ENCODE data around the gene TBC1D23. TPM values are rescaled to one million over a fixed set of nuclear protein-coding genes. Genes with fewer than 3 reads are reported as not detected.
"Not testable (repeated sequence)": the region's sequence is repeated elsewhere in the genome, so short reads cannot be mapped to it uniquely, and the experiment has no call there.

The TBC1D23 gene
- 10 to 100 TPM; 30.7 to 45.0 (median 38.4) TPM for polyA plus RNA-seq (ENCODE audit: insufficient read depth in 1 of 5, insufficient read length in 5 of 5, low replicate concordance in 1 of 5)
- long read RNA-seq, donor 1, partial matches to known transcripts = 13 of 19 reads
- long read RNA-seq, donor 1, other reads (novel, unspliced or antisense) = 0 of 19 reads
- long read RNA-seq, donor 2, partial matches to known transcripts = 6 of 9 reads
- long read RNA-seq, donor 2, other reads (novel, unspliced or antisense) = 0 of 9 reads
- long read RNA-seq, donor 3, partial matches to known transcripts = 0 of 6 reads
- long read RNA-seq, donor 3, other reads (novel, unspliced or antisense) = 0 of 6 reads
- long read RNA-seq, donor 4, partial matches to known transcripts = 0 of 3 reads
- long read RNA-seq, donor 4, other reads (novel, unspliced or antisense) = 0 of 3 reads
- long read RNA-seq, donor 5, partial matches to known transcripts = 0 of 6 reads
- long read RNA-seq, donor 5, other reads (novel, unspliced or antisense) = 0 of 6 reads
- long read RNA-seq, donor 6, partial matches to known transcripts = 26 of 40 reads
- long read RNA-seq, donor 6, other reads (novel, unspliced or antisense) = 9 of 40 reads
- long read RNA-seq, donor 7, partial matches to known transcripts = 0 of 6 reads
- long read RNA-seq, donor 7, other reads (novel, unspliced or antisense) = 0 of 6 reads
- long read RNA-seq, donor 8, partial matches to known transcripts = 5 of 7 reads
- long read RNA-seq, donor 8, other reads (novel, unspliced or antisense) = 0 of 7 reads

DNA sequence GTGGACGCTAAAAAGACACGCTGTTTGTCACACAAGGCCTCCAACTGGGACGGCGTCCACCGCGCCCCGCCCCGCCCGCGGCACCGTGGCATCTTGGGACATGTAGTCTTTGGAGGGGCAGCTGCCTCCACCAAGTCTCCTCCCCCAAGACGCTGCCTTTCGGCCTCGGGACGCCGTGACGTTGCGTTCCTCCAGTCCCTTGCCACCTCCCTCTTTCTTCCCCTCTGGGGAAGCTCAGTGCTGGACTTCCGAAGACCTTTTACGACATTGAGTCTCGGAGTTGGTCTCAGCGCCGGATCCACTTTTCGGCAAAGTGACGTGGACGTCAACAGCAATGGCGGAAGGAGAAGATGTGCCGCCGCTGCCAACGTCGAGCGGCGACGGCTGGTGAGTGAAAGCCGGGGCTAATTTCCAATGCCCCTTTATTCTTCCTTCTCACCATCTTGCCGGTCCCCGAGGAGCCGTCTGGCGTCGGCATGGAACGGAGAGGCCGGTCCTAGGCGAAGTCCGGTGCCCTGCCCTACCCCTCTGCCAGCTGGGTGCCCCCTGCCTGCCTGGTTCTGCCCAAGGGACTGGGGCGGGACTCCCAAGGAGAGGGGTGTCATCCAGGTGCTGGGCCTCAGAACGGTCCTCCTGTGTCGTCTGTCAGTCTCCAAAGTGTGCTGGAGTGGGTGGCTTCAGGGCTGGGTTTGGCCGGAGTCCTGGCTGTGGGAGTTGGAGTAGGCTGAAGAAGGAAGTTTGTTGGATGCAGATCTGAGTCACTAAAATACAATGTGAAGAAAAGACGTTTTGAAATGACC lies at the start of gene TBC1D23:
Gene TBC1D23 (plus strand): TSS at position 308 of the 800 bp plus-strand sequence. CDS start 27 bp downstream, at position 335.
- peak; percentile 98 for DNase-seq

DNA sequence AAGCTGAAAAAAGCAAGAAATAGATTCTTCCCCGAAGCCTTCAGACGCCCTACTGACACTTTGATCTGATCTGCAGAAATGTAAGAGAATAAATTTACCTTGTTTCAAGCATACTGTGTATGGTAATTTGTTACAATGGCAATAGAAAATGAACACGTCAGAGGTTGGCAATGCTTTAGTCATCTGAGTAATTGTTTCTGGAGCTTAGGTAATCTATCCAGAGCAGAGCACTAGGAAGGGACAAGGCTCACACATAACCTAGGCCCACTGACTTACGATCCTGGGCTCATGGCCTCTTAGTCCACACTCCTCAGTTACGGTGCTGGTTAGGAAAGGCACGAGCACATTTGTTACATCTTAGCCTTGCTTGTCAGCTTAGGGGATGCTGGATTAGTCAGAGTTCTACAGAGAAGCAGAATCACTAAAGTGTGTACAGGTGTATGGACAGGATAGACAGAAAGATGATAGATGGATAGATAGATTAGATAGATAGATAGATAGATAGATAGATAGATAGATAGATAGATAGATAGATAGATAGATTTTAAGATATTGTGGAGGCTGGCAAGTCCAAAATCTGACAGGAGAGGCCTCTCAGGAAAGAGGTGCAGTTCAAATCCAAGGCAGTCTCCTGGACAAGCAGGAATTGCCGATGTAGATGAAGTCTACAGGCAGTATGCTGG lies 46.8 kb upstream of the TBC1D23 start:
- DNase-seq = no peak

GRCh38 chr3:100214574-100214964 lies 46.2 kb upstream of the TBC1D23 start:
- no peak for DNase-seq

DNA sequence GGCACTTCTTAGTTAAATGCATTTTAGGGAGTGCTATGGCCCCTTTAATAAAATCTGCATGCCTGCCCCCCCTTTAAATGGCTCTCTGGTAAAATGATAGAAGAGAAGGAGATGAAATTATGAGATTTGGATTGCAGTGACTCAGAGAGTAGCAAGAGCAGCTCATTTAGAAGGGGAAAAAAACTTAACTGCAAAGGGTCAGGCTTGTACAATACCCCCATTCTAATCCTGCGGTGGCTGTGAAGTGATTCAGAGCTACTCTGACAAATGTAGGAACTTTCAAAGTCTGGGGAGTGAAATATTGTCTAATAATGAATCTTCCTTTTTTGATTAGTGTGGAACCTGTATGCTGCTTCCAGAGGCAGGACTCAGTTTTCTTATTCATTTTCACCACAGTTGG lies 44.1 kb upstream of the TBC1D23 start:
- DNase-seq = no peak

DNA sequence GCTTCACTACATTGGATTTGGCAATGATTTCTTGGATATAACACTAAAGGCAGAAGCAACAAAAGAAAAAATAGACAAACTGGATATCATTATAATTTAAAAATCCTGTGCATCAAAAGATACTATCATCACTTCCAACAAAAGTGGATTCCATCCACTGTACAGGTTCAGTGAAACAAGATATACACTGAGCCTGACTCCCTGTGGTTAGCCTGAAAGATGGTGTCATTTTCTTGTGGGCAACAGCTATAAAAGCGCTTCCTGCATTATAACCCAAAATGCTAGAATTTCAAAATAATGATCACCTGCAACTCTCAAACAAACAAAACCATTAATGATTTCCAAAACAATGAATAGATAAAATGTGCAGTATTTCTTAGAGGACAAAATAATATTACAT lies 39.6 kb upstream of the TBC1D23 start:
- DNase-seq = no peak

GRCh38 chr3:100225193-100225592 lies 35.6 kb upstream of the TBC1D23 start:
- no peak for DNase-seq

DNA sequence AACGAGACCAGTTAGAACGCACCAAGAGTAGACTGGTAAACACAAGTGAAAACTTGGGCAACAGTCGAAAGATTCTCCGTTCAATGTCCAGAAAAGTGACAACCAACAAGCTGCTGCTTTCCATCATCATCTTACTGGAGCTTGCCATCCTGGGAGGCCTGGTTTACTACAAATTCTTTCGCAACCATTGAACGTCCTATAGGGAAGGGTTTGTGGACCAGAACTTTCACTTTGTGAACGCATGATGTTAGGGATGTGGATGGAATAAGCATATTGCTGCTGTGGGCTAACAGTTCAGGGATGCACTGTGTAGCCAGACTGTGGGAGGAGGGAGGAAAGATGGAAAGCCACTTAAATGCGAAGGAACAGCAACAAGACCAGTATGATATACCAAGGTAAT lies 34.9 kb upstream of the TBC1D23 start:
- DNase-seq = no peak

- DNase-seq = no peak
Measured at GRCh38 chr3:100226712-100227429, 33.9 kb upstream of the TBC1D23 start.

GRCh38 chr3:100227511-100227921 lies 33.3 kb upstream of the TBC1D23 start:
- no peak for DNase-seq

GRCh38 chr3:100228247-100228646 lies 32.5 kb upstream of the TBC1D23 start:
- DNase-seq = no peak

GRCh38 chr3:100229188-100229587 lies 31.6 kb upstream of the TBC1D23 start:
- DNase-seq = not testable (repeated sequence)

DNA sequence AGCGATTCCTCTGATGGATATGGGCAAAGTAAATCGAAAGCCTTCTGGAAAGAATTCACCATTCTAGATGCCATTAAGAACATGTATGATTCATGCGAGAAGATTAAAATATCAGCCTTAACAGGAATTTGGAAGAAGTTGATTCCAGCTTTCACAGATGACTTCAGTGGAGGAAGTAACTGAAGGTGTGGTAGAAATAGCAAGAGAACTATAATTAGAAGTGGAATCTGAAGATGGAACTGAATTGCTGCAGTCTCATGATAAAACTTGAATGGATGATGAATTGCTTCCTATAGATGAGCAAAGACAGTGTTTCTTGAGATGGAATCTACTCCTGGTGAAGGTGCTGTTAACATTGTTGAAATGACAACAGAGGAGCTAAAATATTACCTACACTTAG lies 30.1 kb upstream of the TBC1D23 start:
- no peak for DNase-seq

DNA sequence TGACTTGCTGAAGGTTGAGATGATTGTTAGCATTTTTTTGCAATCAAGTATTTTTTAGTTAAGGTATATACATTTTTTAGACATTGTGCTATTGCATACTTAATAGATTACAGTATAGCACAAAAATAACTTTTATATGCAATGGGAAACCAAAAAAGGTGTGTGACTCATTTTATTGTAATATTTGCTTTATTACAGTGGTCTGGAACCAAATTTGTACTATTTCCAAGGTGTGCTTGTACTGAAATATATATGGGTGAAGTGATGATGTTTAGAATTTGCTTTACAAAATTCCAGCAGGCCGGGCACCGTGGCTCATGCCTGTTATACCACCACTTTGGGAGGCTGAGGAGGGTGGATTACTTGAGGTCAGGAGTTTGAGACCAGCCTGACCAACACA lies 29.1 kb upstream of the TBC1D23 start:
- no peak for DNase-seq

GRCh38 chr3:100234364-100234763 lies 26.4 kb upstream of the TBC1D23 start:
- DNase-seq = no peak

DNA sequence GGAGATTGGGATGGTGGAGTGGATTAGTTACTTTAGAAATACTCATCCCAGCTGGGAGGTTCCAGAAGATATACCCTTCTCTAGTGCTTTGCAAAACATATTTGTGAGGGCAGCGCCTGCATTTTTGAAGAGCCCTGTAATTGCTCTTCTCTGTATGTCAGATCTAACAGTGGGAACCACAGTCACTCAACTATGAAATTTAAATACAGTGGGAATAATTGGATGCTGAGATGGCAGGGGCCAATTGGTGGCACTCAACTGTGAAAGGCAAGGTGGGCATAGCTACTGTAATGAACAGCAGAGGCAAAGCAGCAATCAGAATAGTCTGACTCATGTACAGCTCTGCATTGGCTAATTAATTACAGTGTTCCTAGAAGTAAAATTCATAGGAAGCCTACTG lies 22.2 kb upstream of the TBC1D23 start:
- DNase-seq = no peak

DNA sequence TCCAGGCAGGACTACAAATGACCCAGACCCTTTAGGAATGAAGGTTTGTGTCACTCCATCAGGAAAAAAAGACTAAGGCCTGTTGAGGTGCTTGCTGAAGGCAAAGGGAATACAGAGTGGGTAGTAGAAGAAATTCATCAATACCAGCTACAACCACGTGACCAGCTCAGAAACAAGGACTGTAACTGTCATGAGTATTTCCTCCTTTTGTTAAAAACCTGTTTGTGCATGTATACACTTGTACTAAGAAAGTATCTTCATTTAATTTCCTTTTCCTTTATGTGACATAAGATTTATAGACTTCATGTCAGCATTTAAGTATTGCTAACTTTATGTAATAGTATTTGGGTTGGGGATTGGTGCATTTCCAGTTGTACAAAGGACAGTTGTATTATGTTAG lies 18.3 kb upstream of the TBC1D23 start:
- not testable (repeated sequence) for DNase-seq

GRCh38 chr3:100244264-100244663 lies 16.5 kb upstream of the TBC1D23 start:
- DNase-seq = no peak

DNA sequence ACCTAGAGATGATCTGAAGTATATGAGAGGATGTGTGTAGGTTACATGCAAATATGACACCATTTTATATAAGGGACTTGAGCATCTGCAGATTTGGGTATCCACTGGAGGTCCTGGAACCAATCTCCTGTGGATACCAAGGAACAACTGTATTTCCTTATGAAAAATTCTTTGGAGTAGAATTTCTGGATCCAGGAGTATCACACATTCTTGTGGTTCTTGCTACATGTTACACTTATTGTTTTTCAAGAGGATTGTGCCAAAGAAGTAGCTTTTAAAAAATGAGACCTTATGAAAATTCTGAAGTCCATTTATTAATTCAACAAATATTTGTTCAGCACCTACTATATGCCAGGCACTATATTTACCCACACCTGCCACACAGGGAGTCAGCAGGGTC lies 15.7 kb upstream of the TBC1D23 start:
- DNase-seq = no peak

DNA sequence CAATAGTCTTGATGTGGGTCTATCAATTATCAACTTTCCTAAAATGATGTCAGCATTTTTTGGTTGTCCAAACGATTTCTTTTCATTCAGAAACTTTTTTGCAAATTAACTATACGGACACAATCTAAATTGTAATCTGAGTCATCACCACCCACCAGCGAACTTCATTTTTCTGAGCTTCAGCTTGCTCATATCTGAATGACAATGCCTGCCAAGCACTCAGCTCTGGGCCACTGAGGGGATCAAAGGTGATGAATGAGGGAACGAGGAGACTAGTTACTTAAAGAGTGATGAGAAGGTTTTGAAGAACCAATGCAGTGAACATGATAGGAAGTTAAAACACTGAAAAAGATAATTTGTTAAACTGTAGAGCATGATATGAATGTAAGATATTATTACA lies 14.9 kb upstream of the TBC1D23 start:
- DNase-seq = no peak

DNA sequence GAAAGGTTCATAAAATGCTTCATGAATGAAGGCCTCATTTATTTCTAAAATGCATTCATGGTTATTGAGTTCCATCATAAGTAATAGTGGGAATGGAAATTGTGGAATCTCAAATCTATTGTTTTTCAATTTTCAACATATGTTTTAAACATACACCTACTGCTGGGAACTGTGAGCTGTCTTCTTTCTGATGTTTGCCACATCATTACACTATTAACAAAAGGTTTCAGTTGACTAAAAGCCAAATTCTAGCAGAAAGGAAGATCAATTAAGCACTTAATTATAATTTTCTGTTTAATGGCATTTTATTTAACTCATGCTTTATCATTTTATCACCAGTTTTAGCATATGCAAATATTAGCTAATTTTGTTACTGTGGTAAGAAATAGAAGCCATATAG lies 13.8 kb upstream of the TBC1D23 start:
- DNase-seq = no peak

GRCh38 chr3:100252001-100252400 lies 8.8 kb upstream of the TBC1D23 start:
- DNase-seq = no peak

Data from right lung (tissue), 10 donors.